ENCODE measurements around the gene UBE2H. TPM values are rescaled to one million over a fixed set of nuclear protein-coding genes. Genes with fewer than 3 reads are reported as not detected.

UBE2H gene
- total and polyA plus RNA-seq, 2 of the 4 experiments (the other 2 are of a cell fraction) = 34.6 to 49.4 TPM

DNA sequence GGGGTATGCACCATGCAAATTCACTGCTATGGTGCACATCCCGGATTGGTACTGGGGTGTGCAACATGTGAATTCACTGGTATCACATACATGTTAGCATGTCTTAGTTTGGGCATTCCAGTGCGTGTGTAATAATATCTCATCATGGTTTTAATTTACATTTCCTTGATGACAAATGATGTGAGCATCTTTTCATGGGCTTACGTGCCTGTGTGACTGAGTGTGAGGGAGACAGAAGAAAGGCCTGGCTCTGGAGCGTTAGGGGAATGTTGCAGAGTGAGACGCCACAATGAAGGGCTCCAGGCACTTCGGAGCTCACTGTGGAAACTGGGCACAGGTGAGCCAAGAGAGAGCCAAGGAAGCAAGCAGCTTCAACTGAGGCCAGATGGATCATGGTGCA lies 162.6 kb downstream of the UBE2H start:
- H3K9me1 ChIP-seq (ENCODE audit: insufficient read depth, low read length) = peaks cover 2% of the 10 kb centered on the region; the same call in 1 of the 2 replicates
- H2BK15ac ChIP-seq (ENCODE audit: low read depth, low read length) = no peak overlapping the region
- DNase-seq (peak; percentile 67), ATAC-seq (ENCODE audit: low read depth) (peak; percentile 62)
- ChIA-PET POLR2A (ENCODE audit: unreplicated experiment) (no interaction called here), CTCF (no interaction called here)
- intact Hi-C loops (cut with micrococcal nuclease) = no loop called here
- no peak overlapping the region for H3K4me3 ChIP-seq (ENCODE audit: insufficient read depth, low read depth, low read length)
- peaks cover 3% of the 10 kb centered on the region for H3K4me1 ChIP-seq (ENCODE audit: control insufficient read depth, insufficient read depth, low read length)
- no peaks in the 10 kb centered on the region for H3K36me3 ChIP-seq (ENCODE audit: control insufficient read depth, insufficient read depth, low read length)
- 0 out of 2 replicates have a peak, but pooled peaks cover 2% of the 10 kb centered on the region for H3K9me3 ChIP-seq (ENCODE audit: control insufficient read depth, insufficient read depth, low read length)
- no peak overlapping the region for H4K8ac ChIP-seq (ENCODE audit: low read depth in 2 of 2, low read length in 2 of 2)
- H3K27ac ChIP-seq (ENCODE audit: insufficient read depth, low read length) = no peak overlapping the region
- H3K4me2 ChIP-seq (ENCODE audit: low read depth, low read length) = no peak overlapping the region
- H2BK120ac ChIP-seq (ENCODE audit: low read depth, low read length) = no peak overlapping the region
- no TSS peak for BruUV-seq (replicated peaks)
- H3K14ac ChIP-seq (replicated peaks; ENCODE audit: low read depth, low read length) = no peak overlapping the region
- no peak overlapping the region for H2AK5ac ChIP-seq (ENCODE audit: low read depth, low read length)
- no peak overlapping the region for H2BK5ac ChIP-seq (ENCODE audit: low read depth, low read length, poor library complexity, severe bottlenecking)
- peaks cover 3% of the 10 kb centered on the region; the same call in 1 of the 2 replicates for H4K20me1 ChIP-seq (ENCODE audit: insufficient read depth, low read length)
- H3K18ac ChIP-seq (ENCODE audit: low read depth, low read length) = no peak overlapping the region
- H3K23ac ChIP-seq (ENCODE audit: low read depth, low read length) = no peak overlapping the region
- dilution Hi-C loops (cut with HindIII; ENCODE audit: low sequenced_read_pairs, unreplicated experiment) = no loop called here
- in situ Hi-C loops (cut with MboI; ENCODE audit: low sequenced_read_pairs) = no loop called here
- peaks cover 44% of the 10 kb centered on the region for H3K27me3 ChIP-seq (ENCODE audit: control insufficient read depth, insufficient read depth, low read length)
- H4K5ac ChIP-seq (ENCODE audit: low read depth, low read length) = no peak overlapping the region
- 33% methylated on average over 3 of the region's 6 CpGs; no CpG with 5 or more reads in 1 of the 2 experiments for WGBS, 2 experiments (ENCODE audit: extremely low coverage in 2 of 2, insufficient read length in 1 of 2)
- no peak for TF ChIP-seq POLR2A (IDR thresholded peaks at IDR 0.05; ENCODE audit: low read depth, low read length)
- H3K79me1 ChIP-seq (ENCODE audit: low read depth in 1 of 2, low read length in 2 of 2) = no peaks in the 10 kb centered on the region
- no peak overlapping the region for H3K56ac ChIP-seq (ENCODE audit: extremely low read depth, insufficient read depth, low read length)
- no peak overlapping the region for H2BK20ac ChIP-seq (ENCODE audit: low read depth, low read length)
- peak overlapping the region; percentile 25 for H2AFZ ChIP-seq (replicated peaks; ENCODE audit: low read length, poor library complexity)
- H3K9ac ChIP-seq (ENCODE audit: low read depth, low read length) = no peak overlapping the region
- H3K4ac ChIP-seq (ENCODE audit: low read depth, low read length) = no peak overlapping the region
- H4K91ac ChIP-seq (ENCODE audit: insufficient read depth, low read depth, low read length) = no peak overlapping the region
- H2AK9ac ChIP-seq (replicated peaks; ENCODE audit: low read depth, low read length, poor library complexity) = no peak overlapping the region

Measured in IMR-90 (cell line).